OCI-LY7 (cell line): ENCODE measurements around the gene LEF1. TPM values are rescaled to one million over a fixed set of nuclear protein-coding genes. Genes with fewer than 3 reads are reported as not detected.

ENCODE experiments used
- BruUV-seq: library from RNA; stranded (reverse); fragments of 400-500 nt; replicated peaks from 2 replicates; lab custom pipeline; 2021; lab: Mats Ljungman, UMichigan
- CTCF ChIA-PET: fragments of 300-600 bp; sonication (Branson Sonifier 250); formaldehyde crosslinking; loops from one replicate; lab custom pipeline; 2022; ENCODE audit warnings: antibody characterized with exemption; ENCODE audit not compliant: unreplicated experiment; lab: Charles Lee
- POLR2A ChIA-PET: fragments of 300-600 bp; sonication (Branson Sonifier 250); formaldehyde crosslinking; loops from one replicate; lab custom pipeline; 2022; ENCODE audit warnings: antibody characterized with exemption; lab: Charles Lee
- DNase-seq: peaks from one replicate; pipeline ENCODE4 v3.0.0-alpha.2; 2015; ENCODE audit warnings: low spot score
- H2AFZ ChIP-seq: fragments of 200-600 bp; sonication (generic), shearing (Covaris generic); 2 replicates; pipeline ENCODE4 v1.6.1; 2014; ENCODE audit warnings: mild to moderate bottlenecking, antibody characterized with exemption, low read length, moderate library complexity
- H3K27ac ChIP-seq: fragments of 200-600 bp; sonication (generic); 2 replicates; pipeline ENCODE4 v1.5.1; 2014; ENCODE audit warnings: mixed run types, low read depth, mild to moderate bottlenecking, moderate library complexity, low read length, inconsistent platforms; ENCODE audit not compliant: poor library complexity, severe bottlenecking
- H3K36me3 ChIP-seq: fragments of 200-600 bp; sonication (generic); 2 replicates; pipeline ENCODE4 v1.6.1; 2014; ENCODE audit warnings: mild to moderate bottlenecking, antibody characterized with exemption, low read length, moderate library complexity, mixed read lengths; ENCODE audit not compliant: insufficient read depth
- H3K4me1 ChIP-seq: fragments of 200-600 bp; sonication (generic); 2 replicates; pipeline ENCODE4 v1.5.1; 2014; ENCODE audit warnings: mild to moderate bottlenecking, low read length; ENCODE audit not compliant: insufficient read depth, poor library complexity, severe bottlenecking
- H3K4me2 ChIP-seq: fragments of 200-600 bp; sonication (generic); 2 replicates; pipeline ENCODE4 v1.6.1; 2014; ENCODE audit warnings: mild to moderate bottlenecking, low read length
- H3K4me3 ChIP-seq: fragments of 200-600 bp; sonication (generic); 2 replicates; pipeline ENCODE4 v1.5.1; 2014; ENCODE audit warnings: mild to moderate bottlenecking, low read depth, low read length; ENCODE audit not compliant: poor library complexity, severe bottlenecking
- H3K79me2 ChIP-seq: fragments of 200-600 bp; sonication (generic); 2 replicates; pipeline ENCODE4 v1.6.1; 2016; ENCODE audit warnings: low read depth, mild to moderate bottlenecking, low read length, moderate library complexity, mixed read lengths; ENCODE audit not compliant: insufficient read depth
- H3K9me2 ChIP-seq: fragments of 200-600 bp; sonication (generic); 2 replicates; pipeline ENCODE4 v1.6.1; 2016; ENCODE audit warnings: mild to moderate bottlenecking, low read length, mixed read lengths; ENCODE audit not compliant: insufficient read depth
- H3K9me3 ChIP-seq: fragments of 200-600 bp; sonication (generic); 2 replicates; pipeline ENCODE4 v1.6.1; 2014; ENCODE audit warnings: mild to moderate bottlenecking, mixed run types, low read length, mixed read lengths
- H4K20me1 ChIP-seq: fragments of 200-600 bp; sonication (generic); 2 replicates; pipeline ENCODE4 v1.6.1; 2014; ENCODE audit warnings: mild to moderate bottlenecking, antibody characterized with exemption, low read length, moderate library complexity, mixed read lengths; ENCODE audit not compliant: insufficient read depth
- CTCF ChIP-seq: fragments of 200-600 bp; sonication (generic); conservative IDR thresholded peaks from 2 replicates; pipeline ENCODE4 v1.5.1; 2014; ENCODE audit warnings: mild to moderate bottlenecking, antibody characterized with exemption, low read length, moderate library complexity, mixed read lengths
- EZH2phosphoT487 ChIP-seq: fragments of 200-600 bp; sonication (generic); IDR thresholded peaks from 2 replicates; pipeline ENCODE4 v1.6.1; 2018; ENCODE audit warnings: low read depth, borderline replicate concordance, mild to moderate bottlenecking, mixed run types, antibody characterized with exemption, low read length, moderate library complexity, mixed read lengths
- intact Hi-C: fragments of 100-400 bp; cut with micrococcal nuclease; formaldehyde crosslinking; loops from one replicate; pipeline ENCODE4 v1.10.0; 2022; ENCODE audit not compliant: unreplicated experiment
- total RNA-seq, 2 experiments: library from RNA; depleted of rRNA in 1 of 2; stranded (reverse); fragments of >200 nt in 1 of 2; shearing (Covaris generic) in 1 of 2; gene quantifications; 2 replicates each; pipeline ENCODE4 v1.2.3, GENCODE V29; 2014 to 2022

Gene LEF1
- total RNA-seq, 2 experiments from 2014 or later, result 207 to 223 TPM

GRCh38 chr4:108107101-108107500 is 61.6 kb downstream of the LEF1 start:
- H2AFZ ChIP-seq, result no peak overlapping the region
- no TSS peak for BruUV-seq

GRCh38 chr4:108106186-108106585 is 62.5 kb downstream of the LEF1 start:
- H3K4me3 ChIP-seq, result no peak overlapping the region
- H3K79me2 ChIP-seq, result peaks cover 88% of the 10 kb centered on the region
- peaks cover 93% of the 10 kb centered on the region for H3K36me3 ChIP-seq
- intact Hi-C loops, result no loop called here
- POLR2A ChIA-PET, result interaction anchor here (1.2 kb wide), 1 partner anchor 57 kb away, joined by 3 read pairs; no protein-coding TSS in a partner anchor
- peaks cover 36% of the 10 kb centered on the region; the same call in 1 of the 2 replicates for H4K20me1 ChIP-seq
- no TSS peak for BruUV-seq
- H3K27ac ChIP-seq, result no peak overlapping the region
- CTCF ChIA-PET, result no interaction called here
- H3K4me1 ChIP-seq, result peaks cover 37% of the 10 kb centered on the region
- H3K4me2 ChIP-seq, result no peak overlapping the region
- no peak overlapping the region for H2AFZ ChIP-seq
- TF ChIP-seq CTCF (no peak), EZH2phosphoT487 (no peak)
- H3K9me3 ChIP-seq, result no peaks in the 10 kb centered on the region
- no peak for DNase-seq
- H3K9me2 ChIP-seq, result no peaks in the 10 kb centered on the region

More at GRCh38 chr4:108107101-108107500, 61.6 kb downstream of the LEF1 start:
- Histone ChIP-seq H3K36me3 (peaks cover 94% of the 10 kb centered on the region), H3K4me2 (no peak overlapping the region), H3K9me2 (no peaks in the 10 kb centered on the region), H3K4me3 (no peak overlapping the region), H3K4me1 (peaks cover 41% of the 10 kb centered on the region), H3K79me2 (peaks cover 88% of the 10 kb centered on the region), H3K9me3 (no peaks in the 10 kb centered on the region), H3K27ac (no peak overlapping the region), H4K20me1 (peaks cover 37% of the 10 kb centered on the region; the same call in 1 of the 2 replicates)
- no peak for DNase-seq
- TF ChIP-seq CTCF (no peak), EZH2phosphoT487 (no peak)
- intact Hi-C loops, result no loop called here
- ChIA-PET POLR2A (interaction anchor here (0.6 to 2.7 kb wide), 9 partner anchors 8 to 465 kb away, joined by 3 to 10 read pairs (median 3); no protein-coding TSS in a partner anchor), CTCF (interaction anchor here (1.7 kb wide), 1 partner anchor 10 kb away, joined by 5 read pairs; no protein-coding TSS in a partner anchor)

- DNase-seq, result no peak
- TF ChIP-seq EZH2phosphoT487 (no peak), CTCF (no peak)
- Histone ChIP-seq H3K9me3 (no peaks in the 10 kb centered on the region), H3K36me3 (peaks cover 84% of the 10 kb centered on the region), H3K4me2 (no peak overlapping the region), H3K79me2 (peaks cover 85% of the 10 kb centered on the region), H3K4me3 (no peak overlapping the region), H2AFZ (no peak overlapping the region), H3K9me2 (no peaks in the 10 kb centered on the region), H4K20me1 (peaks cover 28% of the 10 kb centered on the region; the same call in 1 of the 2 replicates), H3K27ac (no peak overlapping the region), H3K4me1 (peaks cover 25% of the 10 kb centered on the region)
- CTCF ChIA-PET, result no interaction called here
- intact Hi-C loops, result no loop called here
- POLR2A ChIA-PET, result interaction anchor here (0.6 to 2.5 kb wide), 9 partner anchors 10 to 1600 kb away, joined by 3 to 11 read pairs (median 4); partner anchors contain the start of gene CASP6
- no TSS peak for BruUV-seq
Observed at GRCh38 chr4:108103099-108103862, 65.5 kb downstream of the LEF1 start.
